HUES48 (cell line): ENCODE results near the gene ABCE1.
A peak's percentile ranks its signal among the peaks of the same experiment; 100 is the strongest.

Experiments
- H3K27ac ChIP-seq: one replicate; pipeline ENCODE4 v1.7.0; 2013; ENCODE audit warnings: low read depth, low read length, inconsistent platforms
- H3K27me3 ChIP-seq: 2 replicates; pipeline ENCODE4 v1.6.1; 2013; ENCODE audit warnings: mild to moderate bottlenecking, low read length; ENCODE audit not compliant: control insufficient read depth, insufficient read depth
- H3K36me3 ChIP-seq: 2 replicates; pipeline ENCODE4 v1.6.1; 2013; ENCODE audit warnings: low read length; ENCODE audit not compliant: control insufficient read depth, insufficient read depth
- H3K4me1 ChIP-seq: 2 replicates; pipeline ENCODE4 v1.6.1; 2013; ENCODE audit warnings: mild to moderate bottlenecking, low read length; ENCODE audit not compliant: control insufficient read depth, insufficient read depth
- H3K4me3 ChIP-seq: 2 replicates; pipeline ENCODE4 v1.5.1; 2013; ENCODE audit warnings: mild to moderate bottlenecking, low read depth, low read length
- H3K9ac ChIP-seq: 2 replicates; pipeline ENCODE4 v1.6.1; 2013; ENCODE audit warnings: mild to moderate bottlenecking, low read depth, low read length, moderate library complexity
- H3K9me3 ChIP-seq: 2 replicates; pipeline ENCODE4 v1.6.1; 2013; ENCODE audit warnings: low read length; ENCODE audit not compliant: control insufficient read depth, insufficient read depth

Gene ABCE1

DNA sequence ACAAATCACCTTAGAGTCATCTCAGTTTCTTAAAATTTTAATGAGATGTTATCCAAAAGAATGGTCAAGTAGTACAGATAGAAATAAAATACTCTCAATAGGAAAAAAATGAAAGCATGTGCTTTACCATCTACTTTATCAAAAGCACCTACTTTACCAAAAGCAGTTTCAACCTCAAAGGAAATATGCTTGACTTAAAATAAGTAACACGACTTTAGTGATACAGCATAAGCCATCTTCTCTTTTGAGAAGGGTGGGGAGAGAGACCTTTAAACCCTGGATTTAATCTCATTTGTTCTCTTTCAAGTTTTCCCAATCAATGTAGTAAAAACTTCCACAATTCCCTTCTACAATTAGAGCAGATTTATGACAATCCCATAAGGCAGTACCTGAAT lies 55.8 kb downstream of the ABCE1 start:
- no peaks in the 10 kb centered on the region for H3K27me3 ChIP-seq
- H3K9ac ChIP-seq, result no peak overlapping the region
- H3K9me3 ChIP-seq, result no peaks in the 10 kb centered on the region
- H3K36me3 ChIP-seq, result peaks cover 80% of the 10 kb centered on the region
- H3K4me1 ChIP-seq, result no peaks in the 10 kb centered on the region
- no peak overlapping the region for H3K4me3 ChIP-seq
- no peak overlapping the region for H3K27ac ChIP-seq

DNA sequence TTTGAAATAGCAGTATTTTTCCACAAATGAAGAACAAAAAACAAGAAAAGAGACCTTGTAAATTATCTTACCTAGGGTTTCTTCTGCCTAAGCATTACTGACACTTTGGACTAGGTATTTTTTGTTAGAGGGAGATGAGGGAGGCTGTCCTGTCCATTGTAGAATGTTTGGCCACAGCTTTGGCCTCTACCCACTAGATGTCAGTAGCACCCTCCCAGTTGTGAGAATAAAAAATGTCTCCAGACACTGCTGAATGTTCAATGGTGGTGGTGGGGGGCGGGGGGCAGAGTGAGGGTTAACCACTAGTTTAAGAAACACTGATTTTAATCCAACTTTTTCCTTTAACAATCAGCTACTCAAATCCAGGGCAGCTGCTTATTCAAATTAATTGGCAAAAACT lies 56.5 kb downstream of the ABCE1 start:
- Histone ChIP-seq H3K27ac (no peak overlapping the region), H3K27me3 (no peaks in the 10 kb centered on the region), H3K4me1 (no peaks in the 10 kb centered on the region), H3K9ac (no peak overlapping the region), H3K9me3 (no peaks in the 10 kb centered on the region), H3K36me3 (peaks cover 80% of the 10 kb centered on the region), H3K4me3 (no peak overlapping the region)

DNA sequence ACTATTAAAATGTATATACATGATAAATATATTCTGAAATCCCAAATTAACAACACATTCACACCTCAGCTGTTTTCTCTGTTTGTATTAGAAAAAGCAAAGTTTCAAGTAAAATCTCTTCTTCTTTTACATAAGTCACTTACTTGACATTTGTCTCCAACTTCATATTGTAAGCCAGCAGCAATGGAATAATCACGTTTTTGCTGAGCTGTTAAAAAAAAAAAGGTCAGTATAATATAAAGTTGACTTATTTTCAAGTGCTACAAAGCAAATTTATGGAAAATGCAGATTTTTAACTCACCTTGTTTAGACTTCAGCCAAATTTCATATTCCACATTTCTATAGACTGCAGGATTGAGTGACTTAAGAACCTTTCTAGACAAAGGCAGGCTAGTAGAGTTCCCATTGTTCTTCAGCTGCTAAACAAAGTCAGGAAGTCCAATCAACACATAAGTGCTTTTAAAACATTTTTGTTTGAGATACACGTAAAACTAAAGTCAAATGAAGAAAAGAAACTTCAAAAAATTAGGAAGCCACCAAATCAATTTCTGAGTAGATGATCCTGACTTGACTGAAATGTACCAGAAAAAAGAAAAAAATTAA lies 57.3 kb downstream of the ABCE1 start:
- Histone ChIP-seq H3K27ac (no peak overlapping the region), H3K4me3 (no peak overlapping the region), H3K9me3 (no peaks in the 10 kb centered on the region), H3K4me1 (no peaks in the 10 kb centered on the region), H3K36me3 (peaks cover 77% of the 10 kb centered on the region), H3K9ac (no peak overlapping the region), H3K27me3 (no peaks in the 10 kb centered on the region)

DNA sequence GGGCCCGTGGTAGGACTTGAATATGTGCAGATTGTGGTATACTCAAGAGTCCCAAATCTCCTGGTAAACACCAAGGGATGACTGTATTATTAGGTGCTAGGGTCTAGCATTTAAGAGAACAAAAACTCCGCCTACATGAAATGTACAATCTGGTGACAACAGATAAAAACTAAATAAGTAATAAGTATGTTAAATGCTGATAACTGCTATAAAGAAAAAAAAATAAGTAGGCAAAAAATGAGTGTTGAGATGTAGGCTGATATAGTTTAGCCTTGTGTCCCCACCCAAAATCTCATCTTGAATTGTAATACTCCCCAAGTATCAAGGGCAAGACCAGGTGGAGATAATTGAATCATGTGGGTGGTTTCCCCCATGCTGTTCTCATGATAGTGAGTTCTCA lies 58.9 kb downstream of the ABCE1 start:
- no peak overlapping the region for H3K4me3 ChIP-seq
- no peaks in the 10 kb centered on the region for H3K27me3 ChIP-seq
- H3K36me3 ChIP-seq, result peaks cover 72% of the 10 kb centered on the region
- H3K4me1 ChIP-seq, result no peaks in the 10 kb centered on the region
- no peak overlapping the region for H3K27ac ChIP-seq
- no peaks in the 10 kb centered on the region for H3K9me3 ChIP-seq
- H3K9ac ChIP-seq, result no peak overlapping the region

DNA sequence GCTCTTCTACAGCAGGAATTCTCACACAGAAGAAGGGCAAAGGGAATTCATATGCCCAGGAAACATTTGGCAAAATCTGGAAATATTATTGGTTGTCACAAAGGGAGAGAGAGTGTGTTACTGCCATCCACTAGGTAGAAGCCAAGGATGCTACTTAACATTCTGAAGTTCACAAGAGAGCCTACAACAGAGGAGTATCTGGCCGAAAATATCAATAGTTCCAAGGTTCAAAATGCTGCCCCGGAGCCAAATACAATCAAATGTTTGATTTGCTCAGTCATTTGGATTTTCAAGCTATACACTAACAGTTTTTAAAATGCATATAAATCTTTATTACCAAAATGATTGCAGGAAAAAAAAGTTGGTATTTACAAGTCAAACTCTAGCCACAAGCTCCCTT lies 63.4 kb downstream of the ABCE1 start:
- no peaks in the 10 kb centered on the region for H3K9me3 ChIP-seq
- H3K4me1 ChIP-seq, result no peaks in the 10 kb centered on the region
- no peak overlapping the region for H3K9ac ChIP-seq
- peaks cover 58% of the 10 kb centered on the region for H3K36me3 ChIP-seq
- H3K27me3 ChIP-seq, result no peaks in the 10 kb centered on the region
- no peak overlapping the region for H3K4me3 ChIP-seq
- H3K27ac ChIP-seq, result no peak overlapping the region

DNA sequence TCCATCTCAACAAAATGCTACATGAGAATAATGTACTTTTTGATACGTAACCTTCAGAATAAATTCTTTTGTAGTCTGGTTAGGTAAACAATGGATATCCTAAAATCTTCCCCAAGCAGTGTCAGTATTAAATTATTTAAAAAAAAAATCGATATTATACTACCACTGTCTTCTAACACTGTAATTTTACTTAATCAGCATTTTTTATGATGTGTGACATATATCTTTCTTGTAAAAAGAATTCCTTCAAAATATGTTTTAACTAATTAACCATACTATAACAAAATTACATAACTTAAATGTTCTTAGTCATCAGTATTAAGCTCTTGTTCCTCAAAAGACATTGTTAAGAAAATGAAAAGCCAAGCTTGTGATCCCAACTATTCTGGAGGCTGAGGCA lies 69.8 kb downstream of the ABCE1 start:
- Histone ChIP-seq H3K4me3 (no peak overlapping the region), H3K36me3 (peaks cover 55% of the 10 kb centered on the region)

DNA sequence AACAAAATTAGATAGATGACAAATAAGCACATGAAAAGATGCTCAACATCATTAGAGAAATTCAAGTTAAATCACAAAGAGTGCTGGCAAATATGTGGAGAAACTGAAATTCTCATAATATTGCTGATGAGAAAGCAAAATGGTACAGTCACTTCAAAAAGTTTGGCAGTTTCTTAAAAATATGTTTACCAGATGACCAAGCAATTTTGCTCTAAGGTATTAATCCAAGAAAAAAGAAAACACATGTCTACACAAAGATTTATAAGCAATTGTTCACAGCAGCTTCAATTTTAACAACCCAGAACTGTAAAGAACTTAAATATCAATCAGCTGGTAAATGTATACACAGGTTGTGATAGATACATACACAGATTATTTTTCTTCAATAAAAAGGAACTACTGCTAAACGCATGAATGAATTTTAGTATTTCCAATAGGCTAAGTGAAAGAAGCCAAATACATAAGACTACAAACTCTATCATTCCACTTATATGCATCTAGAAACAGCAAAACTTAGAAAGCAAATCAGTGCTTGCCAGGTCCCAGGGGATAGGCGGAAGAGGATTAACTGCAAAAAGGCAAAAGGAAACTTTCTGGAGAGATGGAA lies 70.6 kb downstream of the ABCE1 start:
- no peaks in the 10 kb centered on the region for H3K9me3 ChIP-seq
- H3K27ac ChIP-seq, result no peak overlapping the region
- no peaks in the 10 kb centered on the region for H3K27me3 ChIP-seq
- H3K4me3 ChIP-seq, result no peak overlapping the region
- H3K36me3 ChIP-seq, result peaks cover 52% of the 10 kb centered on the region
- H3K9ac ChIP-seq, result no peak overlapping the region
- H3K4me1 ChIP-seq, result no peaks in the 10 kb centered on the region

More for the DNA sequence above, 69.8 kb downstream of the ABCE1 start:
- no peak overlapping the region for H3K27ac ChIP-seq
- no peaks in the 10 kb centered on the region for H3K9me3 ChIP-seq
- no peak overlapping the region for H3K9ac ChIP-seq
- H3K4me1 ChIP-seq, result no peaks in the 10 kb centered on the region
- no peaks in the 10 kb centered on the region for H3K27me3 ChIP-seq

GRCh38 chr4:145170223-145170622 lies 72.1 kb downstream of the ABCE1 start:
- Histone ChIP-seq H3K27me3 (no peaks in the 10 kb centered on the region), H3K4me3 (no peak overlapping the region), H3K27ac (no peak overlapping the region), H3K4me1 (no peaks in the 10 kb centered on the region), H3K36me3 (peaks cover 54% of the 10 kb centered on the region), H3K9me3 (no peaks in the 10 kb centered on the region), H3K9ac (no peak overlapping the region)

DNA sequence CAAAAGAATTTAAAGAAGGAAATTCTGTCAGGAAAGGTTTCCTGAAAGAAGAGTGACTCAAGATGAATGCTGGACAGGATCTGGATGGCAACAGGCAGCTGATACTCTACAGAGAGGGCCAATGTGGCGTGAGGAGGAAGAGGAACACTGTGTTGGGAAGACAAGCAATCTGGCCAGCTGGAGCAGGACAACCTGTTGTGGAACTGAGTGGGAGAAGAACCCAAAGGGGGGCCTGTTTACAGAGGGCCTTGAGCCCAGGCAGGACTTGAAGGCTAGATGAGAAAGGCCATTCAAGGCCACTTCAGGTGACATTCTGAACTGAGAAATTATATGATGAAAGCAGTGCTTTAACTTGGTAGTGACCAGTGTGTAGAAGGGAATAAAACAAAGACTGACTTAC lies 73.8 kb downstream of the ABCE1 start:
- Histone ChIP-seq H3K27me3 (no peaks in the 10 kb centered on the region), H3K36me3 (peaks cover 48% of the 10 kb centered on the region), H3K27ac (no peak overlapping the region), H3K9me3 (no peaks in the 10 kb centered on the region), H3K4me1 (peaks cover under 1% of the 10 kb centered on the region; the same call in 1 of the 2 replicates), H3K9ac (no peak overlapping the region), H3K4me3 (no peak overlapping the region)

DNA sequence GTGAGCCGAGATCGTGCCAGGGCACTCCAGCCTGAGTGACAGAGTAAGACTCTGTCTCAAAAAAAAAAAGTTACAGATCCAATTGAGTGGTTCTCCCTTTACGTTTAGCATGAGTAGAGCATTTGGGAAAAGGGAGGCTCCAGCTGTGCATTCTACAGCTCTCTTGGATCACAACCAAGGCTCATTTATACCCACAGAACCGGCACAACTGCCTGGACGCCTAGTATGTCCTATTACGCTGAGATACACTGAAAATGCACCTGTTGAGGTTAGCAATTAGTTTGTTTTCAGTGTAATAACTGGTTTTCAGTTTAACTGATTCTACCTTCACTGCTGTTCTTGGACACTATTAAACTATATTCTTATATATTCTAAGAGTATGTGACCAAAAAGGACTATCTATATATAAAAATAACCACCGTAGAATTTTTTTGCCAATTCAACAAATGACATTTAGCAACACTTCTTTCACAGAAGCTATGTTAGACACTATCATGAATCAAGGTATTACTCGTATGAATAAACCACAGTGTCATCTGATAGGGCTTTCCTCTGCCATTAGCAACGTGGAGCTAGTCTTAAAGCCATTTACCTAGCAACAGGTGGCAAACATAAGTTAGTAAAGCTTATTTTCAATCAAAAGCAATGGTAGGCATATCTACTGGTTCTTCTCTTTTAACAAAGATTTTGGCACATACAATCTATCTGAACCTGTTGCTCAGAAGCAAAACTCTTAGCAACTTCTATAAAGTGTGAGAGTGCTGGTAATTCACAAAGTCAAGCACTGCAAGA lies 78.7 kb downstream of the ABCE1 start:
- no peaks in the 10 kb centered on the region for H3K27me3 ChIP-seq
- H3K9ac ChIP-seq, result no peak overlapping the region
- no peak overlapping the region for H3K27ac ChIP-seq
- no peaks in the 10 kb centered on the region for H3K9me3 ChIP-seq
- peaks cover 20% of the 10 kb centered on the region for H3K36me3 ChIP-seq
- peak overlapping the region; percentile 68 for H3K4me3 ChIP-seq
- H3K4me1 ChIP-seq, result peaks cover 19% of the 10 kb centered on the region

DNA sequence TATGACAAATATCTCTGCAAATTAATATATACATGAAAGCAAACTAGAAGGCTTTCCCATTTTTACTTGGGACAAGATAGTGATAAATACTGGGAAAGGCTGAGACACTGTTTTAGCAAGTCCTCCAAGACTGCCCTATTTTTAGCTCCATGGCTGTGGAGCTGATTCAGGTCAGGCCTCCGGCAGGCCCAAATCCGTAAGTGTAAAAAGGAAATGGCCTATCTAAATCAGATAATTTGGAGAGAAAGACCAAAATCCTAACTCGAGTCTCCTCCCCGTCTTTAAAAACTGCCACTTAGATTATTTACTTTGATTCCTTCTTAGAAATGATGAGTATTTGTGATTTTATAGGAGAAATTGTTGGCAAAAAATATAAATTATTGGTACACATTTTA lies 79.4 kb downstream of the ABCE1 start:
- peak overlapping the region; percentile 14; the same call in 1 of the 2 replicates for H3K9ac ChIP-seq
- peak overlapping the region; percentile 64 for H3K27ac ChIP-seq
- H3K27me3 ChIP-seq, result no peaks in the 10 kb centered on the region
- H3K9me3 ChIP-seq, result no peaks in the 10 kb centered on the region
- peaks cover 14% of the 10 kb centered on the region for H3K36me3 ChIP-seq
- H3K4me3 ChIP-seq, result peak overlapping the region; percentile 68
- peaks cover 19% of the 10 kb centered on the region for H3K4me1 ChIP-seq
